Retinal pigment epithelial cell (primary cell): ENCODE results near the gene CCND2.

Experiments
- DNase-seq: peaks from one replicate; pipeline ENCODE4 v3.0.0-alpha.2; 2010; ENCODE audit warnings: low read depth
- H3K4me3 ChIP-seq: 2 replicates; pipeline ENCODE4 v1.5.1; 2011; ENCODE audit warnings: mild to moderate bottlenecking, low read length, control low read depth, moderate library complexity
- TF ChIP-seq, protein P1 (sequence below): conservative IDR thresholded peaks from 2 replicates; pipeline ENCODE4 v1.5.1; 2011; ENCODE audit warnings: low read depth, low read length, control low read depth, inconsistent platforms

CCND2 gene

GRCh38 chr12:4277205-4277543, 3.6 kb downstream of the CCND2 start:
- TF ChIP-seq, protein P1, sequence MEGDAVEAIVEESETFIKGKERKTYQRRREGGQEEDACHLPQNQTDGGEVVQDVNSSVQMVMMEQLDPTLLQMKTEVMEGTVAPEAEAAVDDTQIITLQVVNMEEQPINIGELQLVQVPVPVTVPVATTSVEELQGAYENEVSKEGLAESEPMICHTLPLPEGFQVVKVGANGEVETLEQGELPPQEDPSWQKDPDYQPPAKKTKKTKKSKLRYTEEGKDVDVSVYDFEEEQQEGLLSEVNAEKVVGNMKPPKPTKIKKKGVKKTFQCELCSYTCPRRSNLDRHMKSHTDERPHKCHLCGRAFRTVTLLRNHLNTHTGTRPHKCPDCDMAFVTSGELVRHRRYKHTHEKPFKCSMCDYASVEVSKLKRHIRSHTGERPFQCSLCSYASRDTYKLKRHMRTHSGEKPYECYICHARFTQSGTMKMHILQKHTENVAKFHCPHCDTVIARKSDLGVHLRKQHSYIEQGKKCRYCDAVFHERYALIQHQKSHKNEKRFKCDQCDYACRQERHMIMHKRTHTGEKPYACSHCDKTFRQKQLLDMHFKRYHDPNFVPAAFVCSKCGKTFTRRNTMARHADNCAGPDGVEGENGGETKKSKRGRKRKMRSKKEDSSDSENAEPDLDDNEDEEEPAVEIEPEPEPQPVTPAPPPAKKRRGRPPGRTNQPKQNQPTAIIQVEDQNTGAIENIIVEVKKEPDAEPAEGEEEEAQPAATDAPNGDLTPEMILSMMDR = no peak
- no peak overlapping the region for H3K4me3 ChIP-seq

DNA sequence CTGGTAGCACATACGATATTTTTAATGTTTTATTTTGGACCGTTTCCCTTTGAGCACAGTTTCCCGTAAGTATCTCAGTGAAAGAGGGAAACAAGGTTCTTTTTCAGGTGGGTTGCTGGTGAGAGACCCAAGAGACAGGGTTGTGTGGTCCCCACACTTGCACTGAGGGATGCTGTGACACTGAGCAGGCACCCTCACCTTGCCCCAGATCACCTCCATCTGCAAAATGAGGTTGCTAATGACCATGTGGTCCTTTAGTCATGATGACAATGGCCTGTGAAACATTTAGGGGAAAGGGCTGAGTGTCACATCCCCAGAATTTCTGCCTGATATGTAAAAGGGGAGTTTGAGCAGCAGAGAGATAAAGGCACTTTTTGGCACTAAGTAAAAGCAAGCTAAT, 4.3 kb downstream of the CCND2 start:
- H3K4me3 ChIP-seq = no peak overlapping the region
- TF ChIP-seq, protein P1 = no peak
- no peak for DNase-seq

More at GRCh38 chr12:4277205-4277543, 3.6 kb downstream of the CCND2 start:
- DNase-seq = no peak

- H3K4me3 ChIP-seq = no peak overlapping the region
- no peak for DNase-seq
Observed at GRCh38 chr12:4278329-4279197, 5.0 kb downstream of the CCND2 start.

DNA sequence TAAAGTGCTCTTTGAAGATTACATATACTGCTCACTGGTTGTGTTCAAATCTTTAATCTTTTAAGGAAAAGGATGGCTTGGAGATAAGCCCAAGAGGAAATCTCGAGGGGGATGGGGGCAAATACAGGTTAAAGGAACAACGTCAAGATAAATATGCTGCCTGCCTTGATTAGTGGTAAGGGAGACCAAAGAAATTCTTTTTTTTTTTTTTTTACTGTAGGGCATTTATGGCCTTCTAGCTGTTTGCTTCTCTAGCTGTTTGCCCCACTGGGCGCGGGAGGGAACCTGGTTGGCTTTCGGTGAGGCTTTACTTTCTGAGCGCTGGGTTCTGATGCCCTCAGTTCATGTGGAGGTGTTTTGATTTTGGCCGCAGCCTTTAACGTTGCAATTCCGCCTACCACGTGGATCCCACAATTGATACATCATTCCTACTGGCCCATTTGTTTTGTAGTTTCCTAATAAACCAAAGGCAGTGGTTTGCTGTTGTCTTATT, 5.7 kb downstream of the CCND2 start:
- no peak for DNase-seq
- TF ChIP-seq, protein P1 = no peak
- no peak overlapping the region for H3K4me3 ChIP-seq

More at GRCh38 chr12:4278329-4279197, 5.0 kb downstream of the CCND2 start:
- TF ChIP-seq, protein P1 = no peak

GRCh38 chr12:4280351-4281163, 7.0 kb downstream of the CCND2 start:
- H3K4me3 ChIP-seq = no peak overlapping the region
- no peak for DNase-seq
- TF ChIP-seq, protein P1 = no peak

DNA sequence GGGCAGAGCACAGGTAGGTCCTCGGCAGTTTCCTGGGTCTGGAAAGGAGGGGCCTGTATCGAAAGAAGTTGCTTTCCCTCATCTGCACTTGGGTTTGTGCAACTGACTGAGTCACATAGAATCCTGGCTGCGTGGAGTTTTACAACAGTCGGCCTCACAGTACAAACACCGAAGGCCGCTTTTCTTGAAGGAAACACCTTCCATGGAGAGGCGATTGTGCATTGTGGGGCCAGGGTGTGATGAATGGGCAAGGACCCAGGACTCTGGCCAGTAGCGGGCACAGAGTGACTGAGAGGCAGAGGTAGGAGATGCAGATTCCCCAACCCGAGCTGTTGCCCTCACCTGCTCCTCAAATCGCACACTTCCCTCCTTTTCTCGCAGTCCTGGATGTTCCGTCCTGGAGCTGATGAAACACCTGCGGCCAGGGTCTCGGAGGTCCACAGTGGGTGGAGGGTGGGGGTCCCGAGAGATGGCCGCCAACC, 7.7 kb downstream of the CCND2 start:
- TF ChIP-seq, protein P1 = no peak
- H3K4me3 ChIP-seq = no peak overlapping the region
- DNase-seq = no peak
